SK-N-SH treated with all-trans-retinoic acid at 6 μM for 48 hours (cell line): ENCODE results near the gene PRKCE.

Source experiments
- ARNTL ChIP-seq: fragments of 450-650 bp; formaldehyde crosslinking; IDR thresholded peaks from 2 replicates; pipeline ENCODE4 v1.5.0; 2020; ENCODE audit warnings: low read depth, mild to moderate bottlenecking, moderate library complexity, borderline replicate concordance
- BACH2 ChIP-seq: fragments of 250-450 bp; sonication (Bioruptor Pico); IDR thresholded peaks from 2 replicates; pipeline ENCODE4 v1.9.0; 2021; ENCODE audit warnings: mild to moderate bottlenecking, borderline replicate concordance
- OSR1 ChIP-seq: fragments of 250-450 bp; sonication (Bioruptor Pico); IDR thresholded peaks from 2 replicates; pipeline ENCODE4 v1.8.0; 2022; ENCODE audit warnings: moderate library complexity, mild to moderate bottlenecking, inconsistent platforms
- PPARA ChIP-seq: fragments of 250-450 bp; sonication (Bioruptor Pico); IDR thresholded peaks from 2 replicates; pipeline ENCODE4 v1.5.0; 2020; ENCODE audit warnings: mild to moderate bottlenecking, borderline replicate concordance
- ZFP3 ChIP-seq: fragments of 250-450 bp; sonication (Bioruptor Pico); IDR thresholded peaks from 2 replicates; pipeline ENCODE4 v1.5.0; 2020; ENCODE audit warnings: mild to moderate bottlenecking, moderate library complexity
- ZFP30 ChIP-seq: fragments of 450-650 bp; formaldehyde crosslinking; IDR thresholded peaks from 2 replicates; pipeline ENCODE4 v1.5.0; 2022; ENCODE audit warnings: mild to moderate bottlenecking, moderate library complexity
- ZNF565 ChIP-seq: fragments of 450-650 bp; formaldehyde crosslinking; conservative IDR thresholded peaks from 2 replicates; pipeline ENCODE4 v1.5.0; 2020; ENCODE audit warnings: low read depth, mild to moderate bottlenecking, moderate library complexity
- ZNF70 ChIP-seq: fragments of 450-650 bp; formaldehyde crosslinking; IDR thresholded peaks from 2 replicates; pipeline ENCODE4 v1.5.0; 2020; ENCODE audit warnings: mild to moderate bottlenecking, moderate library complexity
- ZNF8 ChIP-seq: fragments of 450-650 bp; formaldehyde crosslinking; IDR thresholded peaks from 2 replicates; pipeline ENCODE4 v1.5.0; 2020; ENCODE audit warnings: mild to moderate bottlenecking, moderate library complexity
- TF ChIP-seq, protein P1 (sequence below): fragments of 250-450 bp; sonication (Bioruptor Pico); IDR thresholded peaks from 2 replicates; pipeline ENCODE4 v1.8.0; 2020; ENCODE audit warnings: mild to moderate bottlenecking, moderate library complexity, borderline replicate concordance
- TF ChIP-seq, protein P2 (sequence below): fragments of 250-450 bp; sonication (Bioruptor Pico); IDR thresholded peaks from 2 replicates; pipeline ENCODE4 v1.5.0; 2020; ENCODE audit warnings: mild to moderate bottlenecking, moderate library complexity
- TF ChIP-seq, protein P3 (sequence below): fragments of 250-450 bp; sonication (Bioruptor Pico); IDR thresholded peaks from 2 replicates; pipeline ENCODE4 v1.5.1; 2020; ENCODE audit warnings: low read depth, mild to moderate bottlenecking, moderate library complexity

DNA sequence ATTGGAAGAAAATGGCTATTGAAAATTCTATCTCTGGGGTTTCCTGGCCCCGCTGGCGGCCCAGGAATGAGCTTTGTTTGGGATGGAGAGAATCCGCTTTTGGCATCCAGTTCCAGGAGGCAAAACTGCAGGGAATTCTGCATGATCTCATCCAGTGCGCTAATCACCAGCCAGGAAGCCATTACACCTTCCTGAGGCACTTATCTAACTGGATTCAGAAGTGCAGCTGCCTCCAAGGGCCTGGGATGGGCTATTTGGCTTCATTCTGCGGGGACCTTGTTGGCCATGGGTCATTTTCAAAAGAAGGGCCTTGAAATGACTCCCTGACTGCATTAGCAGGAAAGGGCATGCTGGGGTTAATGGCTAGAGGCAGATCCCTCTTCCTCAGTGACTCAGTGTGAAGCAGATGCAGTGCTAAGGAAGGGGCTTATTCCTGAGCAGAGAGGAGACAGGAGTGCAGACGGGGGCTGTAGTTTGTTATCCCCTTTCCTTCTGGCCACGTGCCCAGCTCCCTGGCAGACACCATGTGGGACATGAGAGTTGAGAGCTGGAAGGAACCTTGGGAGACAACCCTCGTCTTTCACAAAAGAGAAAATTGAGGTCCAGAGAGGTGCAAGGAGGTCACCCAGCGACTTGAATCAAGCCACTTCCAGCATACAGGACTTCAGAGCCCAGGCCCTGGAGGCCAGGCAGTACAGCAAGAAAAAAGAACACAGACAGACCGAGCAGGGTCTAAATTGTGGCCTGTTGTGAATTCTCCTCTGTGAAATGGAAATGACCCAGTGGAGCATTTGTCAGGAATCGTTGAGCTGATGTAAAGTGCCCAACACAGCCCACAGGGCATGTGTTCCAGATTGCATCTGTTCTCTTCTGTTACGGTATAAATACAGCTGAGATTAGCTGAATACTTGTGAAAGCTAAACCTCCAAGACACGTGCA, 161.8 kb downstream of the PRKCE start:
- TF ChIP-seq, protein P1, sequence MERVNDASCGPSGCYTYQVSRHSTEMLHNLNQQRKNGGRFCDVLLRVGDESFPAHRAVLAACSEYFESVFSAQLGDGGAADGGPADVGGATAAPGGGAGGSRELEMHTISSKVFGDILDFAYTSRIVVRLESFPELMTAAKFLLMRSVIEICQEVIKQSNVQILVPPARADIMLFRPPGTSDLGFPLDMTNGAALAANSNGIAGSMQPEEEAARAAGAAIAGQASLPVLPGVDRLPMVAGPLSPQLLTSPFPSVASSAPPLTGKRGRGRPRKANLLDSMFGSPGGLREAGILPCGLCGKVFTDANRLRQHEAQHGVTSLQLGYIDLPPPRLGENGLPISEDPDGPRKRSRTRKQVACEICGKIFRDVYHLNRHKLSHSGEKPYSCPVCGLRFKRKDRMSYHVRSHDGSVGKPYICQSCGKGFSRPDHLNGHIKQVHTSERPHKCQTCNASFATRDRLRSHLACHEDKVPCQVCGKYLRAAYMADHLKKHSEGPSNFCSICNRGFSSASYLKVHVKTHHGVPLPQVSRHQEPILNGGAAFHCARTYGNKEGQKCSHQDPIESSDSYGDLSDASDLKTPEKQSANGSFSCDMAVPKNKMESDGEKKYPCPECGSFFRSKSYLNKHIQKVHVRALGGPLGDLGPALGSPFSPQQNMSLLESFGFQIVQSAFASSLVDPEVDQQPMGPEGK: no peak
- TF ChIP-seq ZFP30 (CRISPR knock-in tag): no peak
- no peak for TF ChIP-seq ZNF565 (CRISPR knock-in tag)
- peak; percentile 59; the same call in 1 of the 2 replicates for TF ChIP-seq ZFP3
- peak; percentile 0; the same call in 1 of the 2 replicates for TF ChIP-seq ZNF70 (CRISPR knock-in tag)
- TF ChIP-seq, protein P2, sequence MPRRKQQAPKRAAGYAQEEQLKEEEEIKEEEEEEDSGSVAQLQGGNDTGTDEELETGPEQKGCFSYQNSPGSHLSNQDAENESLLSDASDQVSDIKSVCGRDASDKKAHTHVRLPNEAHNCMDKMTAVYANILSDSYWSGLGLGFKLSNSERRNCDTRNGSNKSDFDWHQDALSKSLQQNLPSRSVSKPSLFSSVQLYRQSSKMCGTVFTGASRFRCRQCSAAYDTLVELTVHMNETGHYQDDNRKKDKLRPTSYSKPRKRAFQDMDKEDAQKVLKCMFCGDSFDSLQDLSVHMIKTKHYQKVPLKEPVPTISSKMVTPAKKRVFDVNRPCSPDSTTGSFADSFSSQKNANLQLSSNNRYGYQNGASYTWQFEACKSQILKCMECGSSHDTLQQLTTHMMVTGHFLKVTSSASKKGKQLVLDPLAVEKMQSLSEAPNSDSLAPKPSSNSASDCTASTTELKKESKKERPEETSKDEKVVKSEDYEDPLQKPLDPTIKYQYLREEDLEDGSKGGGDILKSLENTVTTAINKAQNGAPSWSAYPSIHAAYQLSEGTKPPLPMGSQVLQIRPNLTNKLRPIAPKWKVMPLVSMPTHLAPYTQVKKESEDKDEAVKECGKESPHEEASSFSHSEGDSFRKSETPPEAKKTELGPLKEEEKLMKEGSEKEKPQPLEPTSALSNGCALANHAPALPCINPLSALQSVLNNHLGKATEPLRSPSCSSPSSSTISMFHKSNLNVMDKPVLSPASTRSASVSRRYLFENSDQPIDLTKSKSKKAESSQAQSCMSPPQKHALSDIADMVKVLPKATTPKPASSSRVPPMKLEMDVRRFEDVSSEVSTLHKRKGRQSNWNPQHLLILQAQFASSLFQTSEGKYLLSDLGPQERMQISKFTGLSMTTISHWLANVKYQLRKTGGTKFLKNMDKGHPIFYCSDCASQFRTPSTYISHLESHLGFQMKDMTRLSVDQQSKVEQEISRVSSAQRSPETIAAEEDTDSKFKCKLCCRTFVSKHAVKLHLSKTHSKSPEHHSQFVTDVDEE: peak; percentile 75; the same call in 1 of the 2 replicates
- no peak for TF ChIP-seq PPARA (CRISPR knock-in tag)
- no peak for TF ChIP-seq ARNTL (CRISPR knock-in tag)
- TF ChIP-seq, protein P3, sequence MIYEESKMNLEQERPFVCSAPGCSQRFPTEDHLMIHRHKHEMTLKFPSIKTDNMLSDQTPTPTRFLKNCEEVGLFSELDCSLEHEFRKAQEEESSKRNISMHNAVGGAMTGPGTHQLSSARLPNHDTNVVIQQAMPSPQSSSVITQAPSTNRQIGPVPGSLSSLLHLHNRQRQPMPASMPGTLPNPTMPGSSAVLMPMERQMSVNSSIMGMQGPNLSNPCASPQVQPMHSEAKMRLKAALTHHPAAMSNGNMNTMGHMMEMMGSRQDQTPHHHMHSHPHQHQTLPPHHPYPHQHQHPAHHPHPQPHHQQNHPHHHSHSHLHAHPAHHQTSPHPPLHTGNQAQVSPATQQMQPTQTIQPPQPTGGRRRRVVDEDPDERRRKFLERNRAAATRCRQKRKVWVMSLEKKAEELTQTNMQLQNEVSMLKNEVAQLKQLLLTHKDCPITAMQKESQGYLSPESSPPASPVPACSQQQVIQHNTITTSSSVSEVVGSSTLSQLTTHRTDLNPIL: peak; percentile 87
- TF ChIP-seq OSR1 (CRISPR knock-in tag): no peak
- TF ChIP-seq ZNF8 (CRISPR knock-in tag): 0 out of 2 replicates have a peak, but pooled peaks have one; percentile 8
- TF ChIP-seq BACH2: no peak
